GM21515 (cell line): Measurements from ENCODE around the gene HAS3.
"Not testable (repeated sequence)": the region's sequence is repeated elsewhere in the genome, so short reads cannot be mapped to it uniquely, and the experiment has no call there.

Experiments used
- ATAC-seq: cut with Tn5 transposase; IDR thresholded peaks from one replicate; pipeline ENCODE4 v1.9.1; 2021; ENCODE audit not compliant: unreplicated experiment

HAS3 gene

DNA sequence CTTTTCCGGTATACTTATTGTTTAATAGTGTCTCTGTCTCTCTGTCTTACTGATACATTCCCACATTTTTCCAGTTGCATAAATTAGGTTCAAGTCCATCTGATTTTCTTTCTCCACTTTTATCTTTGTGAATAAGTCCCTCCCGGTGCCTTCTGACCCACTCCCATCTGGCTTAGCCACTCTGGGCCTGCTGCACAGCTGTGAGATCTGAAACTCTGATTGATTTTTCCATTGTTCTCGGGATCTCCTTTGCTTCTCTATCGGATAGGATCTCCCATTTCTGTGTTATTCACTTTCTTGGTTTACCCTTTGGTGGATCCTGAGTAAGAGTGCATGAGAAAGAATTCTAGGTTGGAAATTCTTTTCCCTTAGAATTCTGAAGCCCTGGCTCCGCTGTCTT is 35.6 kb downstream of the HAS3 start:
- no peak for ATAC-seq

DNA sequence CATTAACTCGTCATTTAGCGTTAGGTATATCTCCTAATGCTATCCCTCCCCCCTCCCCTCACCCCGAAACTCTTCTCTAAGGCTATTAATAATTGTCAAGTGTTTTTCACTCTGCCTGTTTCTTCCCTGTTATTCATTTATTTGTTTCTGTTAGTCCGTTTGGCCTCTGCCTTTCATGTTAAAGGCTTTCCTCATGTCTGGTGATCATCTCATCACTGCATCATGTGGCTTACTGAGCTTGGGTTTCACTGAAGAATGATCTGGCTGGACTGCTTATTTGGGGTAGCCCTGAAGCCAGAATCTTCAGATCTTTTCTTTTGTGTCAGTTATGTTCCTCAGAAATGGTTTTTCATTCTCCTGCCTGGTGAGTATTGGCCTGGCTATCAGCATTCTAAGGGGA is 36.5 kb downstream of the HAS3 start:
- ATAC-seq: no peak

GRCh38 chr16:69143116-69143515 is 37.7 kb downstream of the HAS3 start:
- ATAC-seq: no peak

DNA sequence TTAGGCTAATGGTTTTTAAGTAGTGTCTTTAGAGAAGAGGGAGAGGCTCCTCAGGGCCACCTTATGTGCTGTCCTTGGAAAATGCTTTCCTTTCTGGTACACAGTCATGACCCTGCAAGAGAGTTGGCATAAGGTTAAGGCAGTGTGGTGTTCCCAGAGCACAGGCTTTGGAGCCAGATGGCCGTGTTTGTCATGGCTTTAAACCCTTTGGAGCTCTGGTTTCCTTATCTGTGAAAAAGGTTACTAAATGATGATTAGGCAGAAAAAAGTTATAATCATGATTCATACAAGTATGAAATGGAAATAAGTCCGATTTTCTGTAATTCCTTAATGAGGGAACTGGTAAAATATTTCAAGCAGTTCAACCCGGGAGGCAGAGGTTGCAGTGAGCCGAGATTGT is 40.2 kb downstream of the HAS3 start:
- no peak for ATAC-seq

DNA sequence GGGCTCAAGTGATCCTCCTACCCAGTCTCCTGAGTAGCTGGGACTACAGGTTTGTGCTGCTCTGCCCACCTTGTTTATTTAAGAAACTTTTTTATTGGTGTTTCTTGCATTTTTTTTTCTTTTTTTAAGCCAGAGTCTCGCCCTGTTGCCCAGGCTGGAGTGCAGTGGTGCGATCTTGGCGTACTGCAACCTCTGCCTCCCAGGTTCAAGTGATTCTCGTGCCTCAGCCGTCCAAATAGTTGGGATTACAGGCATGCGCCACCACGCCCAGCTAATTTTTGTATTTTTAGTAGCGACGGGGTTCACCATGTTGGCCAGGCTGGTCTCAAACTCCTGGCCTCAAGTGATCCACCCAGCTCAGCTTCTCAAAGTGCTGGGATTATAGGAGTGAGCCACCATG is 44.2 kb downstream of the HAS3 start:
- ATAC-seq: not testable (repeated sequence)

DNA sequence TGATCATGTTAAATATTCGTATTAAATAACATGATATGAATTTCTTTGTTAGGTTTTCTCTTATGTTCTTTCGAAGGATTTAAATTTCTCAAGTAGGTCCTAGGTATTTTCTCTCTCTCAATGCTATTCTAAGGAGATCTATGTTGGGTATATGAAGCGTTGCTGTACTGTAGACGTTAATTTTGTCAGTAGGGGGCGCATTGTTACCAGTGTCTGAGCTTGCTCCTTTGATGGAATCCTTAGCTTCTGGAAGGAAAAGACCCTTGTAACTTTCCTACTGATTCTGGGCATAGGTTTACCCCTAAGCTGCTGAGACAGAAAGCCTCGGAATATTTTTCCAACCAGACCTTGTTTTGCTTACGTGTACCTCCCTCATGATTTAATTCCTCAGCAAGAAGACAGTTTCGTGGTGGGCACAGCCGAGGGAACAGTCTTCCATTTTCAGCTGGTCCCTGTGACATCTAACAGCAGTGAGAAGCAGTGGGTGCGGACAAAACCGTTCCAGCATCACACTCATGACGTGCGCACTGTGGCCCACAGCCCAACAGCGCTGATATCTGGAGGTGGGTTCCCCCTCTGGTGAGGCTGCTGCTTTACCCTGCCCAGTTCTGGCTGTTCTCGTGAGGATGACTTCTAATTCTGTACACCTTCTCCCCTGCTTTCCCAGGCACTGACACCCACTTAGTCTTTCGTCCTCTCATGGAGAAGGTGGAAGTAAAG is 44.9 kb downstream of the HAS3 start:
- no peak for ATAC-seq

DNA sequence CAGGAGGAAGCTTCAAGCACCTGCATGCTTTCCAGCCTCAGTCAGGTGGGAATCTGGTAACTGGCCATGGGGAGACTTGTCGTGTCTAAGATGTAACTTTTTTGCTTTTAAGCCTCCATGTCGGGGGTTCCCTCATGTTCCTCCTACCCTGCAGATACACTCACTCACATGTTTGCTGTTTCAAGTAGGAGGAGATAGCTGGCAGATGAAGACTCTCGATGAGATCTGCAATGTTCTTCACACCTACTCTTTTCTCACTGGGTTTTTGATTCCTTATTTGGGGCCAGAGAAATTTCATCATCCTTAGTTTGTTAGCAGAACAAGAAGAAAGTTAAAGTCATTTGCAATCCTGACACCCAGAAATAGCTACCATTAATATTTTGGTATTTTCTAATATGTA is 51.7 kb downstream of the HAS3 start:
- no peak for ATAC-seq

DNA sequence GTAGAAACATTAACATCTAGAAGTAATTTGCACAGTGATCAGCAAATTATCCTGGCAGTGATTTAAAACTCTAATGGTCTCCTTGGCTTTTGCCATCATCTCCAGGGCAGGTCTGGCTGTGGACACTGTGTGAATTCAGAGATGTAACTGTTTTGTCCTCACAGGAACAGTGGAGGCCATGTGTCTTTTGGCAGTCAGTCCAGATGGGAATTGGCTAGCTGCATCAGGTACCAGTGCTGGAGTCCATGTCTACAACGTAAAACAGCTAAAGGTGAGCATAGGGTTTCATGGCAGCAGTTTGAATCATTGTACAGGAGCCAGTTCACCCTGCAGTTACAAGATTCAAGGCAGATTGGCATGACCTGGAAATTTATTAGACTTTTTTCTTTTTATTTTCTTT is 54.7 kb downstream of the HAS3 start:
- ATAC-seq: no peak

GRCh38 chr16:69165584-69165983 is 60.1 kb downstream of the HAS3 start:
- no peak for ATAC-seq

DNA sequence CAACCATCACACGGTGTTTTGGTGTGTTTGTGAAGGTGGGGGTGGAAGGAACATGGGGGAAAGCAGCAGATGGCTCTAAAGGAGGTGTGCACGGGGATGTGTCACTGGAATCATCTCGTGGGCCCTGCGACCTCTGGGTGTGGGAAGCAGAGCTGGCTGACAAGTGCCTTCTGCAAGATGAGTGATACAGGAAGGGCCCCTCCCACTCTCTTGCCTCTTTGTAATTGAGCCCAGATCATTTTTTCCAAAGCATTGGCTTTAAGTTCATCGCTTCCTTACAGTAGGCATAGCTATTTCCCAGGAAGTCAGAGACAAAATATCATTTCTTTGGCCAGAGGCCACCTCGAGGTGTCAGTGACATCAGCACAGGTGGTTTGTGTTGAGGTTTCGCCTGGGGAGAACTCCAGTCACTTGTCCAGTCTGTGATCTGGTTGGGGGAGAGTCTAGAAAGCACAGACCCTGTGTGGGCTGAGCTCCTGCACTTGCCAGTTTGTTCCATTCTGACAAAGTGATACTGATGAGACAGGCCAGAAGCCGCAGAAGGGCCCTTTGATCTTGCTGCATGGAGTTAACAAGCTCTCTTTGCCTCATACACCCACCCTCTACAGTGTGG is 60.9 kb downstream of the HAS3 start:
- ATAC-seq: no peak

GRCh38 chr16:69166946-69167930 is 61.8 kb downstream of the HAS3 start:
- ATAC-seq: no peak
